Measurements from ENCODE around the gene TRPM3.

The TRPM3 gene

DNA sequence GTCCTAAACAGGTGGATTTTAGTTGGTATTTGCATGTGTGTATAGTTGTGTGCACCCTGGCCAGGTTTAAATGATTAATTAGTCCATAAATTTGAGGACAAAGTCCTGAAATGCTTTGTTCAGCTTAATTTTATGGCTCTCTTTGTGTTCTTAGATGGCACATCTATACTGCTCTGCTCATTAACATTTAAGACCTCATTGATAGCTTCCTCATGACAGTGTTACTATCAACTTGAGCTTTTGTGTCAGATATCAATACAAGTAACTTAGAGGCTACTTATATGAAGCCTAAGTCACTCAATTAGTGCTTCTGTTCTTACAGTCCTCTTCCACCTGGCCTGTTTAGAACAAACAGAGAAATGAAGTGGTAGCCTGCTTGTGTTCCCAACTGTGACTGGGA, 240.9 kb downstream of the TRPM3 start:
- DNase-seq: no peak

DNA sequence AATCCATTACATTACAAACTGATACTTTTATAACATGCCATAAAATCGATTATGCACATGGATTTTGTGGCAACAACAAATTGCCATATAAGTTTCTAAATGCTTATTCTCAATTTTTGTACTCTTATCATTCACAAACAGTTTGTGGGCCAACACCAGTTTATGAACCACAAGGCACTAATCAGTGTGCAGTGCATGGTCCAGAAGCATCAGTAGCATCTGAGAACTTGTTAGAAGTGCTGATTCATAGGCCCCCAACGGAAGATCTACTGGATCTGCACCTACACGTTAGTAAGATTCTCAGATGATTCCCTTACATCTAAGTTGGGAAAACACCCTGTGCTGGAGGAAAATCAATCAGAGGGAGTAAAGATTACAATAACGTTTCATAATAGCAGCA, 242.8 kb downstream of the TRPM3 start:
- DNase-seq: no peak

DNA sequence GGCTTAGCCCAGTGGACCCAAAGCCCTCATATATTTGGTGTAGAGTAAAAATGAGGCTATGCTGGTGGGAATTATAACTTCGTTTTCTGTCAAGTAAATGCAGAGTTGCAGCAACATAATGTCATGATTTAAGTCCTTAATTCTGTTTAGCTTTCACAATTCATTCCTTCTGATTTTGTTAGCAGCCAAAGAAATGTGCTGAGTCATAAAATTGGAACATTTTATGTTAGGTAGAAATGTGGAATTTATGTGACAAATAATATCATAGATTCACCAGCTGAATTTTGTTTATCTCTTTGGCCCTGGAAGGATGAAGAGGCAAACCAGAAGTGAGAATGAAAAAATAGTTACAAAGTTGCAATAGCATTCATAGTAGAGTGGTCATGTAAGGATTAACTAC, 247.0 kb downstream of the TRPM3 start:
- no peak for DNase-seq

DNA sequence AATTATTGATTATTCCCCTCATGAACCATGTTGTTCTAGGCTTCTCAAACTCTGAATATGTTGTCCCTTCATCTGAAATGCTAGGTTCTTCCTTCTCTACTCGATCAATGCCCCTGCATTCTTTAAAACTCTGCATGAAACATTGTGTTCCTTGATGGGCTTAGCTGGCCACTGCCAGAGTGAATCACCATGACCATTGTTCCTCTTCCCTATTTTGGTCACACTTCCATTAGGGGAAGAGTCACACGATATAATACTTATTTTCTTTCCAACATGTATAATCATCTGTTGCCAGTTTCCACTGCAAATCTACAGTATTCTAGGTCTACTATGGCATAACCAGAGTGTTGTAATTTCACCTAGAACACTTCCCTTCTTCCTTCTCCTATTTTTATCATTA, 247.9 kb downstream of the TRPM3 start:
- DNase-seq: no peak

DNA sequence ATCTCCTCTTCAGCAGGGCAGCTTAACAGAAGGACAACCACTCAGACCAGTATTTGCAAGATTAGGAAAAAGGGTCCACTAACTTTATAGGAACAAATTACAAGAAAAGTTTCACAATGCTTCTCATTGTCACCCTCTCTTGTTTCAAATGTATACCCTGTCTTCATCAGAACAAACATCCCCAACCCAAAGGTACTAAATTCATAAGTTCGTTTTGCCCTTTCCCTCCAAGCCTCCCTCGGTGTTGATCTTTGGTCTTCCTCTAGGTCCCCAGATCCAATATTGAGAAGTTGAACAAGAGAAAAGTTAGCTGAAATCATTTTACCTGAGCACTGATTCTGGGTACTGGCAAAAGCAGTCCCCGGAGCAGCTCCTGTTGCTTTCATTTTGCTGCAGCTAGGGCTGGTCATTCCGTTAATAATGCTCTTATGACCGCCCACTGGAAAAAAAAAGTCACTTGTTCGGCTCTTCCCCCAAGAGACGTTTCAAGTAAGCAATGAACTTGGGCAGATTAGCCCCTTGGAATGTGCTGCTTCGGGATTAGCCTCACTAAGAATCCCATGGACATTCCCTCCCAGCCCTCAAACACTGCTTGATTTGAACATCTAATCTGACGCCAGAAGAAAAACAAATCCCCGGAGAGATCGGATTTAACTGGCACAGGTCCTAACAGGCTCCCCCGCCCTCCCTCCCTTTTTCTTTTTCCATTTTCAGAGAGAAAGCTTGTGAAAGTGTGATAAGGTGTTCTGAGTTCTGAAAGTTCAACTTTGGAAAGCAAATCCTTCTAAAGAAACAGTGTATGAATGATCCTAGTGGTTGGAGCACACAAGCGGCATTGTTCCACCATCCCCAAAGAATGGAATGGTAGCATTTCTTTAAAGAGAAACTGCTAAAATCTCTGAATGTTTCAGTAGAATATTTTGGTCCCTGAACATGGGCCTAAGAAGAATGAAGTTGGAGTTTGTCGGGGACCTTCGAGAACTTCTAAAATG, 252.5 kb downstream of the TRPM3 start:
- no peak for DNase-seq

DNA sequence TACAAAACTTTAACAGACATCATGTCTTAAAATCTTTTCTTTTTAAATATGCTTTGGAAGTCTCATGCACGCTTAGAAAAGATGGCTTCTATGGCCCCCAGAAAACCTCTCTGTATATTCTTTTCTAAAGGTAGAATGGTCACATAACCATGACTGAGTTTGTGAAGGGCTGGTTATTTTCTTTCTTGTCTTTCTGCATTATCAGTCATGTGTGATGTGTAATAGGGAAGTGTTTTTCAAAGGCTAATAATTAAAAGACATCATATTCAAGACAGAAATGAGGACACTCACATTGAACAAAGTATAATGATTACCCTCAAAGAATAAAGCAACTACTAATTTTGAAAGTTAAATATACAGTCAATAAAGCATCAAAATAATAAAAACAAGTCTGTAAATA, 253.4 kb downstream of the TRPM3 start:
- no peak for DNase-seq

DNA sequence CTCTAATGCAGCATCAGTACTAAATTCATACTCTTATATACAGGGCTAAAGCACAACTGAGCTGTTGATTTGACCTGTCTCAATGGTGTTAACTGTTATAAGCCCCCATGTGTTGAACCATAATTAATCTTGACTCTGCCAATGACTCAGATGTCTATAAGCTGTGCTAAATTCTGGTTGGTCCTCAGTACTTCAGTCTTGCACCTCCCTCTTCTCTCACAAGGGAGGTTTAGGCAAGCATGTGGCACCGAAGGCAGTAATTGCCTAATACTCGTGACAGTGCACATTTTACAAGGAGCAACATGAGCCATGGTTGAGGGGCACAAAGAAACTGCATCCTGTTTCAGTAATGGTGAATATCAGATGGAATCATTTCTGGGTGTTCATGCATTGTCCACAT, 255.9 kb downstream of the TRPM3 start:
- no peak for DNase-seq

DNA sequence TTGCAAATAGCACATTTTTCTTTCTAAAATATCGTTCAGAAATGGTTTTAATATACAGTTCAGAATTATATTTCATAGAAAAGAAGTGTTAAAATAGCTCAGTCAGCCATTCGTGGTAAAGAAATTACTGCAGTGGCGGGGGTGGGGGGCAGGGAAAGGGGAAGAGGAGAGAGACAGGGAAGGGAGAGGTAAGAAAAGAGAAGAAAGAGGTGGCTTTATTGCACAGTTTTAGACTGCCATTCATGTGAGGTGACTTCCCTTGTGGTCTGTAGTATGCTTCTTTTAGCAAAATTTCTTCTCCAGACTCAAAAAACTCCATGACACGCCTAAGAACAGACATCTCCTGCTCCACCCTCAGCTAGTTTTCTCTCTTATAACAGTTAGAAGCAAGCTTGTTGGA, 259.6 kb downstream of the TRPM3 start:
- DNase-seq: no peak

DNA sequence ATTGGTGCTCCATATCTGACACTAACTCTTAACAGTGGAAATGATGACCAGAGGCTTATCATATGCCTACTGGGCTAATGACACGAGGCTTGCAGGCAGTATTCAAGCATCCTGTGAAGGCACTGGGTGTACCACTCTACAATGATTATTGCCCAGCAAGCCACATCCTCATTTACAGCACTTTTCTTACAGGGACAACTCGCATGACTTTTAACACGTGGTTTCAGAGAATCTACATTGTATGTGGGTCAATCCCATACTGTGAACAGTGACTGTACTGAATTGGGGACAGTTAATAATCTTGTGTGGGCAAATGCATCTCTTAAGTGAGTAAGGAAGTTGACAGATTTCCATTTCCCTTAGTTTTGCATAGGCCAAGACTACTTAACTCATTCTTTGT, 260.0 kb downstream of the TRPM3 start:
- DNase-seq: no peak

DNA sequence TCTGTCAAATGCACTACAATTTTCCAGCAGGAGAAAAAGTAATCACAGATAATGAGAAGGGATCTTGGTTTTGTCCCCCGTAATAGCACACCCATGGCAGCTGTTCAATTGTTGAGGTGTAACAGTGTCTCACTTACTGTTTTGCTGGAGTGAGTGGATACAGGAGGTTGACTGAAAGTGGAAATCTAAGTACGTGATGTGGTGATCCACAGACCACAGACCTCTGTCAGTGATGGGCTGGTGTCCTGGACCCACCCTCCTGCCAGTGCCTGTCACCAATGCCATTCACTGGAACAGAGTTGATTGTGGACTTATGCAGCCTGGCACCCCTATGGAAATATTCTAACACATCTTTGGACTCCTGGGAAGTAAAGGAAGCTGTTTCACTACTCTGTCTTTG, 261.7 kb downstream of the TRPM3 start:
- DNase-seq: no peak

DNA sequence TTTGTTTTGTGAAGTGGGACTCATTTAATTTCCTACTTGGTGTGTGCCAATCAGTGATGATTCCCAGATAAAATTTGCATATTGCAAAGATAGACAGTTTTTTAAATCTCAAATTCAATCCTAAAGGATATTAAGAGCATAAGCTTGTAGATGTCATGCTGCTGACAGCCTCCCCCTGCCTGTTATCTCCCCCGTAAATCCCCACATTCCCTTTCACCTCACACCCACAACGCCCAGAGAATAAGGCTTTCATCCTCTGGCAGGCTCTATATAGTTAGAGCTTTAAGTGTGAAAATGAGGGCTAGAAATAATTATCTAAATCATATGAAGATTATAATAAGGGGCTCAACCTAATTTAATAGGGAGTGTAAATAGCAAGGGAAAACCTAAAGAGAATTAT, 265.0 kb downstream of the TRPM3 start:
- DNase-seq: no peak

DNA sequence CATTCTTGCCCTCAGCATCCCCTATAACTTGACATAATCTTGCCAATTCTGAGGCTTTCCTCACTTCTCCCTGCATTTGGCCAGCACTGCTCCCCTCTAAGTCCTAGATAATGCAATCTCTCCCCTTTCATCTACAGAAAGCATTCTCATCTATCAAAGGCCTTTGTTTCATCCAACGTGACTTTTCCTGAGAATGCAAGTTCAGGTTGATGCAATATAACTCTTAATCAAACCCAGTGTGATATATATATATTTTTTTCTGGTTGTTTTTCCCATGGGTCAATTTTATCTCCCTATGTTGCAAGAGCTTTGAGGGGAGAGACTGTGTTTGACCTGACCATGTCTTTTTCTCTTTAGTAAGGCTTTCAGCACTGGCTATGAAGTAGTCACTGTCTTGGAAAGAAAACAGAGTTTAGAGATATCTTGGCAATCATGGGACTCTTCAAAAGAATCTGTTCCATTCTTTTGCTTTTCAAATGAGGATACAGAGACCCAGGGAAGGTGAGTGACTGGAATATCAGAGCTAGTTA, 268.6 kb downstream of the TRPM3 start:
- no peak for DNase-seq

DNA sequence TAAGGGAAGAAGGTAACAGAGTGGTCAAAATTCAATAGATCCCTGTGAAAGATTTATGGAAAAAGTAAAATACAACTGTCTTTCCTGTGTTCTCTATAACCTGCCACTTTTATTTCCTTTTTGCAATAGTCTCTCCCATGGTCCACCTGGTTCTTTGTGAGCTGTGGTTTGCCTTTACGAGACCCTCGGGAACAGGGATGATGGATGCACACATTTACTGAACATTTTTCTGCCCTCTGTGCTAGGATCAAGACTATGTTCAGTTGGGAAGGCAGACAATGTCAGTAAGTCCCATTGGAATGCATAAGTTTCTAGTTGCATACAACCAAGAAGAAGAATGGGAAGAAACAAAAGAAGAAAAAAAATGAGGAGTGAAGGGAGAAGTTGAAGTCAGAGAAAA, 281.2 kb downstream of the TRPM3 start:
- no peak for DNase-seq

DNA sequence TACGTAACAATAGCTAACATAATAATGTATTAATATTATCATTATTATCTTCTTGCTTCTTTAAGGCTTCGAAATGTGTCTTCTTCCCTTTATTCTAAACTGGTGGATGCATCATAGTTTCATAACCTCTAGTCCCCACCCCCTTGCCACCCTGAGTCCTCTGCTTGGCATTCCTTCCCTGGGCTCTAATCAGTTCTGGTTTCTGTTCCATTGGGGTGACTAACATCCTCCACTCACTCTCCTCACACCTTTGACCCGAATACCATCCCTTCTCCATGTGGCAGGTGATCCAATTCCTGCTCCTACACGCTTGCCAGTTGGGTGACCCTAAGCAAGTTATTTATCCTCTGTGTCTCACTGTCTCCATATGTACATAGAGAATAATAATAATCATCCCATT, 286.1 kb downstream of the TRPM3 start:
- DNase-seq: no peak

DNA sequence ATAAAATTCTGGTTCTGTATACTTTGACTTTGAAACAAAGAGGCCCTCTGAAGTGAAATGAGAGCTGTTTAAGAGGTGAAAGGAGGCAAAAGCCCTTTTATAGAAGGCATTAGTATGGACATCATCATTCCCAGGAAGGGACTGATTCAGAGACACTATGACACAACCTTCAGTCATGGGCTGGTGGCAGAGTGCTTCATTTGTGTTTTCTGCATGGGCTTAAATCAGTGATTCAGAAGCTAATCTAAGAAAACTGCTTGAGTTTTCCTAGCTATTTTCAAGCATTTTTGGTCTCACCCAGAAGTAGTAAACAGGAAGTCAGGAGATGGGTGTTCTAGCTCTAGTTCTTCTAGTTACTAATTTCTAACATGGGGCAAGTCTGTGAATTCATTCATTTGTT, 288.9 kb downstream of the TRPM3 start:
- DNase-seq: no peak

DNA sequence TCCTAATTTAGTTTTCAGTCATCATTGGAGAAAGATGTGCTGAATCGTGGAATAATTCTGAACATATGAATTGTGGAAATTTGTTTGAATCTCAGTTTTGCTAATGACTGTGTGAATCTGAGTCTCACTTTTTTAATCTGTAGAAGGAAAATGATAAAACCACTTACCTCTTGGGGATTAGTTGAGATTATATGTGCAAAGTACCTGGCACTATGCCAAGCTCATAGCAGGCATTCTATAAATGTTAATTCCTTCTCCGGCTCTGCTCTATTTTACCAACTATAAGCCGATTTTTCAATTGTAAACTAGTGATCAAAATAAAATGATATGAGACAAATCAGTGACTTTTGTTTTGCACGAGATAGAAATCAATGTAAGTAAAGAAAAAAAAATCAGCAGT, 290.8 kb downstream of the TRPM3 start:
- DNase-seq: no peak

DNA sequence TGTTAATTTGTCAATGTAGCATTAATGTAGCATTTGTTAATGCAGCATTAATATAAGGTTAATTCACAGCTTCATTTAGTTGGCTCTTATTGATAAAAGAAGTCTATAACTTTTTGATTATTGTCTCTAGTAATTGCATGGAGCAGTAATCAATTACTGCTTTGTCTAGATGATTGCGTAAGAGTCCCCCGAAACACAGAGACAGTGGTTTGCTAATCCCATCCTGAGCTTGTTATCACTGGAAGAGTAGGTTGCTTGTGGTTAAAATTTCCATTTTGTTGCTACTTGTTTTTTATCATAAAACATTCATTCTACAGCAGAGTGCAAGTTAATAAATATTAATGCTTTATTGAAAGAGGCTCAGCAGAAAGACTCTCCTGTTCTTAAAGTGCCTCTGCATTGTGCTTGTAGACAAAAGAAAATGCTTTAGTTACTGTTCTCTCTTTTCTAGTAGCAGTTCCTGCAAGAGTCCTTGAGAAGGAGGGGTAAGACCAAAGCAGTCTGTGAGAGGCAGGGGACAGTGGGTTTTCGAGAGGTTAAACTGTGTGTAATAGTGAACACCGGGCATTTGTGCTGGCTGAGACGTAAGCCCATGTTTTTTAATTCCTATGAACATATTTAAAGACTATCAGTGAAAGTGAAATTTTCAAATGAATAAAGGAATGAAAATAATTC, 291.7 kb downstream of the TRPM3 start:
- no peak for DNase-seq

DNA sequence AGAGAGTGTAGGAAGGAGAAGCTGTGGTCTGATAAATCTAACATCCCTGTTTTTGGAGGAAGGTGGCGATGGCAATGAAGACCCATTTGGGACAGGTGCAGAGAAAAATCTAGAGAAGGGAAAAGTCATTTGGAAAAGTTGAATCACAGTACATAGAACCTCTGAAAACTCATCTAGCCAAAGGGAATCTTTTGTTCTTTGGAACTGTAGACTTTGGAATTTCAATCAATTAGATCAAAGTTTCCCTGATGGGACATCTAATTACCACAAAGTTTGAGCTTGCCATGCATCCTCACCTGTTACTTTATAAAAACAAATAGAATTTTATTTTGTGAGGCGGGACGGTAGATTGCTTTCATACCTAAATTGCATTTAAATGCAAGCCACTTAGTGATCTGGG, 294.9 kb downstream of the TRPM3 start:
- no peak for DNase-seq

DNA sequence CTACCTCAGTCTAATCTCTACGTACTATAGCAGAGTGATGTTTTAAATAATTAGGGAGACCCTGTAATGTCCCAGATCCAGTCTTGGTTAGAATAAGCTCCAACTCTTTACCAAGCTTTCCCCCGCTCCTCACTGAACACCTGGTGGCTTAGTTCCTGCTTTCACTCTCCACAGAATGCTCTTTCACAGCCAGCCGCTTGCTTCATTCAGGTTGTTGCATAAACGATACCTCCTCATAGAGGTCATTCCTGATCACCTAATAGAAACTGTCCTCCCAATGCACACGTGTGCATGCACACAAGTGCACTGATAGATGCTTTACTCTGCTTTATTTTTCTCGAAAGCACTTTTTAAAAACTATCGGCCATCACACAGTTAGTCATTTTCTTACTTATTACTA, 298.1 kb downstream of the TRPM3 start:
- DNase-seq: no peak

DNA sequence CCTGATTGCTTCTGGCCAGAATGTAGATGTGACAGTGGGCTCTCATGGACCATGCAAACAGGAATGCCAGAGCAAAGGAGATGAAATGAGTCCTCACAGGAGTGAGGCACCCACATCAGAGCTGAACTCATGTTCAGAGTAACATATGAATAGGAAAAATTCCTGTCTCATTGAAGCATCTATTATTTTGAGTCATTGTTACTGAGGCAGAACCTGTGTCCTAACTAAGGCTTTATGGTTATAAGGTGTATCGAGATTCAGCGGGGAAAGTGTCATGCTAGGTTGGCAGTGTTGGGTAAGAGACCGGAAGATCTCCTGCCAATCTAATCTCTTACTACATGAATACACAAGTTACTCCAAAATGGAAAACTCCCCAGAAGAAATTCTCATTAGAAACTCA, 304.1 kb downstream of the TRPM3 start:
- no peak for DNase-seq

DNA sequence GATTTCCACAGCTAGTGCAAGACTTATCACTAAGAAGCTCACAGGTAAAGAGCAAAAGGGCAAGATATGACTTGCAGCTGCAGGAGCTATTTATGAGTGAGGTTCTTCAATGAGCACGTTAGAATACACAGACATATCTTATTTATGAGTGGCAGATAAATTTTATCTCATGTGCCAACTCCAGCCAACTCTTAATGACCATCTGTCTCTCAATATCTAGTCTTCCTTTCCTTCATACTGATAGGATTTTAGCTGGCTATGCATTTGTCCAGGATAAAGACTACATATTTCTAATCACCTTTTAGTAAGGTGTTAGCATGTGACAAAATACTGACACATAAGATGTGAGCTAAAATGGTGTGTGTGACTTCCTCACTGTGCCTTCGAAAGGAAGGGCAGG, 304.5 kb downstream of the TRPM3 start:
- no peak for DNase-seq

DNA sequence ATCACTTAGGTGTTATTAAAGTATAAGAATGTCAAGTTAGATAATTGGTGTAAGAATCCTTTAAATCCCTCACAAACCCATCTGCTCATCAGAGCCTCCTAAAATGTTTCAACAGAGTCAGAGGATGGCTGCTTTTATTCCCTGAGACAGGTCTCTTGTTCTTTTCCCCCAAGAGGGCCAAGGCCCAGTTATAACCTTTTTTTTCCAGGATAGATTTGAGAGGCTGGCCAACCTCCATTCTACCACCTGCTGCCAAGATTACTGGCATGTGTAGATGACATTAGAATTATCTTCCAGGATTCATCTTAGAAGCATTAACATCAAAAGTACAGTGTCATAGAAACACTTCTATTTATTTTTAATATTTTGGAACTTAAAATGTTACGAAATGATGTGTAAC, 305.1 kb downstream of the TRPM3 start:
- DNase-seq: no peak

DNA sequence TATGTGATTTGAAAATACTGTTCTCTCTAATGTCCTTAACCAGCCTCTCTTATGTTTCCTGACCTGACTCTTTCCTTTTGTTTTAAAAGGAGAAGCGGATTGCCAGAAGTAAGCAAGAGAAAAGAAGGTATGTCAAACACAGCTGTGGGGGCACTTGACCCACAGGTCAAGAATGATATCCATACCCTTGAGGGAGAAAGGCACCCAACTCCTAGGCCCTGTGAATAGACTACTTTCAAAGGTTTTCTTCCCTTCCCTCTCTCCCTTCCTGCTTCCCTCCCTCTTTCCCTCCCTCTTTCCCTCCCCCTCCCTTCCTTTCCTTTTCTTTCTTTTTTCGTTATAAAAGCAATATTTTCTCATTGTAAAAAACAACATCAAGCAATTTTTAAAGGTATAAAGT, 306.8 kb downstream of the TRPM3 start:
- no peak for DNase-seq

DNA sequence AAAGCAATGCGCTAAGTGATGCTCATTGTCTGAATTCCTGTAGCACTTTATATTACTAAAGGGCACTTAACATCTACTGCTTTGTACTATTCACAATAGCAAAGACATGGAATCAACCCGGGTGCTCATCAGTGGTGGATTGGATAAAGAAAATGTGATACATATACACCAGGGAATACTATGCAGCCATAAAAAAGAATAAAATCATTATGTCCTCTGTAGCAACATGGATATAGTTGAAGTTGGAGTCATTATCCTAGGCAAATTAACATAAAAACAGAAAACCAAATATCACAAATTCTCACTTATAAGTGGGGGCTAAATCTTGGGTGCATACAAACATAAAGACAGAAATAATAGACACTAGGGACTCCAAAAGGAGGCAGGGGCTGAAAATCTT, 308.3 kb downstream of the TRPM3 start:
- DNase-seq: no peak

Measured in stimulated activated CD4-positive, alpha-beta T cell treated with anti-CD3 and anti-CD28 coated beads, Interleukin-1b, Interleukin-23, amount 100 ng/mL, for 48 hours (primary cell).